ENCODE measurements around the gene PIWIL4. TPM values are rescaled to one million over a fixed set of nuclear protein-coding genes. Genes with fewer than 3 reads are reported as not detected.

The PIWIL4 gene
- polyA plus RNA-seq, 1 experiment, result 1.6 TPM

GRCh38 chr11:94599510-94599909 lies 32.3 kb downstream of the PIWIL4 start:
- TF ChIP-seq, protein P1, sequence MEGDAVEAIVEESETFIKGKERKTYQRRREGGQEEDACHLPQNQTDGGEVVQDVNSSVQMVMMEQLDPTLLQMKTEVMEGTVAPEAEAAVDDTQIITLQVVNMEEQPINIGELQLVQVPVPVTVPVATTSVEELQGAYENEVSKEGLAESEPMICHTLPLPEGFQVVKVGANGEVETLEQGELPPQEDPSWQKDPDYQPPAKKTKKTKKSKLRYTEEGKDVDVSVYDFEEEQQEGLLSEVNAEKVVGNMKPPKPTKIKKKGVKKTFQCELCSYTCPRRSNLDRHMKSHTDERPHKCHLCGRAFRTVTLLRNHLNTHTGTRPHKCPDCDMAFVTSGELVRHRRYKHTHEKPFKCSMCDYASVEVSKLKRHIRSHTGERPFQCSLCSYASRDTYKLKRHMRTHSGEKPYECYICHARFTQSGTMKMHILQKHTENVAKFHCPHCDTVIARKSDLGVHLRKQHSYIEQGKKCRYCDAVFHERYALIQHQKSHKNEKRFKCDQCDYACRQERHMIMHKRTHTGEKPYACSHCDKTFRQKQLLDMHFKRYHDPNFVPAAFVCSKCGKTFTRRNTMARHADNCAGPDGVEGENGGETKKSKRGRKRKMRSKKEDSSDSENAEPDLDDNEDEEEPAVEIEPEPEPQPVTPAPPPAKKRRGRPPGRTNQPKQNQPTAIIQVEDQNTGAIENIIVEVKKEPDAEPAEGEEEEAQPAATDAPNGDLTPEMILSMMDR (IDR thresholded peaks at IDR 0.05; ENCODE audit: insufficient read depth, low read depth, low read length), result no peak
- Histone ChIP-seq H3K36me3 (ENCODE audit: control insufficient read depth, insufficient read depth, low read length) (no peaks in the 10 kb centered on the region), H3K27me3 (ENCODE audit: control insufficient read depth, insufficient read depth, low read length) (no peaks in the 10 kb centered on the region), H3K4me3 (ENCODE audit: low read depth, low read length) (no peak overlapping the region)
- POLR2A ChIA-PET, result no interaction called here
- no peak for DNase-seq (ENCODE audit: low read depth)
- CTCF ChIA-PET, result interaction anchor here (1.1 kb wide), 1 partner anchor 23 kb away, joined by 3 read pairs; no protein-coding TSS in a partner anchor

GRCh38 chr11:94602430-94603372 lies 35.5 kb downstream of the PIWIL4 start:
- DNase-seq (ENCODE audit: low read depth), result no peak
- ChIA-PET CTCF (interaction anchor here (0.6 to 1.2 kb wide), 2 partner anchors 20 to 293 kb away, joined by 4 read pairs; no protein-coding TSS in a partner anchor), POLR2A (no interaction called here)
- Histone ChIP-seq H3K36me3 (ENCODE audit: control insufficient read depth, insufficient read depth, low read length) (no peaks in the 10 kb centered on the region), H3K4me3 (ENCODE audit: low read depth, low read length) (no peak overlapping the region), H3K27me3 (ENCODE audit: control insufficient read depth, insufficient read depth, low read length) (no peaks in the 10 kb centered on the region)
- TF ChIP-seq, protein P1 (IDR thresholded peaks at IDR 0.05; ENCODE audit: insufficient read depth, low read depth, low read length), result no peak

GRCh38 chr11:94603587-94603986 lies 36.4 kb downstream of the PIWIL4 start:
- TF ChIP-seq, protein P1 (IDR thresholded peaks at IDR 0.05; ENCODE audit: insufficient read depth, low read depth, low read length), result no peak
- CTCF ChIA-PET, result interaction anchor here (1.2 kb wide), 1 partner anchor 19 kb away, joined by 4 read pairs; no protein-coding TSS in a partner anchor
- H3K27me3 ChIP-seq (ENCODE audit: control insufficient read depth, insufficient read depth, low read length), result no peaks in the 10 kb centered on the region

DNA sequence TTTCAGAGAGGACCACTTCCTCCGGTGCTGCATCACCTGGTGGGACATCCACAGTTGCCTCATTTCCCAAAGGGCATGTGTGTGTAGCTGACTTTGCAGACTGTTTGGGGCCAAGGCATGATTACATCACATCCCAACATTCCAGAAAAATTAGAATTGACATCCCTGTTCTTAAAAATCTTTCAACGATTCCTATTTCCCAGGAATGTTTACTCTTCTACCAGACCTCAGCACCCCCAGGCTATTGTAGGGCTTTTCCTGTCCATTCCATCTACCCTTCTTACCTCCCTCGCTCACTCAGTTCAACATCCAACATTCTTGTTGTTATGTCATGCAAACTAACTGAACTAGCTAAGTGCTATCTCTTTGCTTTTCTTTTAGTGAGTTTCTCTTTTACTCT lies 37.3 kb downstream of the PIWIL4 start:
- POLR2A ChIA-PET, result no interaction called here
- no peak for DNase-seq (ENCODE audit: low read depth)

More at GRCh38 chr11:94603587-94603986, 36.4 kb downstream of the PIWIL4 start:
- POLR2A ChIA-PET, result no interaction called here
- DNase-seq (ENCODE audit: low read depth), result no peak
- Histone ChIP-seq H3K4me3 (ENCODE audit: low read depth, low read length) (no peak overlapping the region), H3K36me3 (ENCODE audit: control insufficient read depth, insufficient read depth, low read length) (no peaks in the 10 kb centered on the region; the same call in 1 of the 2 replicates)

More for the DNA sequence above, 37.3 kb downstream of the PIWIL4 start:
- no peaks in the 10 kb centered on the region; the same call in 1 of the 2 replicates for H3K36me3 ChIP-seq (ENCODE audit: control insufficient read depth, insufficient read depth, low read length)
- TF ChIP-seq, protein P1 (IDR thresholded peaks at IDR 0.05; ENCODE audit: insufficient read depth, low read depth, low read length), result no peak
- H3K4me3 ChIP-seq (ENCODE audit: low read depth, low read length), result no peak overlapping the region
- CTCF ChIA-PET, result interaction anchor here (0.6 to 1.0 kb wide), 2 partner anchors 11 to 82 kb away, joined by 3 read pairs; no protein-coding TSS in a partner anchor
- no peaks in the 10 kb centered on the region for H3K27me3 ChIP-seq (ENCODE audit: control insufficient read depth, insufficient read depth, low read length)
